Endothelial cell of umbilical vein (primary cell): ENCODE measurements around the gene DNAJC7. TPM values are rescaled to one million over a fixed set of nuclear protein-coding genes. Genes with fewer than 3 reads are reported as not detected.

Experiments
- BruUV-seq: library from RNA; stranded (reverse); fragments of 400-500 nt; replicated peaks from 2 replicates; lab custom pipeline; 2021; lab: Mats Ljungman, UMichigan
- CTCF ChIA-PET: fragments of 300-600, 350-600 bp; sonication (Branson Sonifier 250); formaldehyde crosslinking; loops from one replicate; lab custom pipeline; 2021; ENCODE audit warnings: antibody characterized with exemption, inconsistent platforms; lab: Charles Lee
- POLR2A ChIA-PET: fragments of 300-600, 350-600 bp; sonication (Branson Sonifier 250); formaldehyde crosslinking; loops from one replicate; lab custom pipeline; 2021; ENCODE audit warnings: antibody characterized with exemption, inconsistent platforms; lab: Charles Lee
- DNase-seq: peaks from one replicate; pipeline ENCODE4 v3.0.0-alpha.2; 2011; ENCODE audit warnings: low read depth, low spot score
- FAIRE-seq: peaks from 2 replicates; lab custom pipeline; 2011; peaks lifted over from hg19 to GRCh38; lab: Jason Lieb, UNC
- H2AFZ ChIP-seq: 2 replicates; pipeline ENCODE4 v1.6.0; 2012; ENCODE audit warnings: low read depth, low read length, control low read depth, inconsistent platforms
- H3K27ac ChIP-seq: 2 replicates; pipeline ENCODE4 v1.5.1; 2011; ENCODE audit warnings: low read depth, mild to moderate bottlenecking, control low read depth, low read length, moderate library complexity; ENCODE audit not compliant: insufficient read depth
- H3K27me3 ChIP-seq, 2 experiments: 2 replicates each; pipeline versions ENCODE4 v1.6.0 to v1.6.1; 2011; ENCODE audit warnings: low read length in 2 of 2, mixed read lengths in 1 of 2; ENCODE audit not compliant: control insufficient read depth in 2 of 2, insufficient read depth in 2 of 2
- H3K36me3 ChIP-seq, 2 experiments: 2 replicates in 1 of 2; 3 replicates in 1 of 2; pipeline ENCODE4 v1.5.1; 2011; ENCODE audit warnings: low read length in 2 of 2, mild to moderate bottlenecking in 1 of 2, moderate library complexity in 1 of 2; ENCODE audit not compliant: control insufficient read depth in 2 of 2, insufficient read depth in 2 of 2; ENCODE audit errors: extremely low read depth in 1 of 2
- H3K4me1 ChIP-seq: 3 replicates; pipeline ENCODE4 v1.5.1; 2011; ENCODE audit warnings: mild to moderate bottlenecking, low read length; ENCODE audit not compliant: control insufficient read depth, insufficient read depth; ENCODE audit errors: extremely low read depth
- H3K4me2 ChIP-seq: 2 replicates; pipeline ENCODE4 v1.6.1; 2011; ENCODE audit warnings: low read length, control low read depth, mixed read lengths; ENCODE audit not compliant: insufficient read depth
- H3K4me3 ChIP-seq, 3 experiments: fragments of 200-600 bp in 1 of 3; sonication (generic), shearing (Covaris generic) in 1 of 3; replicated peaks in 1 of 3; 2 replicates each; pipeline ENCODE4 v1.5.1; 2011 to 2016; ENCODE audit warnings: control low read depth in 3 of 3, low read length in 3 of 3, mild to moderate bottlenecking in 2 of 3, inconsistent platforms in 1 of 3, low read depth in 1 of 3, moderate library complexity in 1 of 3; ENCODE audit not compliant: insufficient read depth in 1 of 3
- H3K79me2 ChIP-seq: 2 replicates; pipeline ENCODE4 v1.6.0; 2012; ENCODE audit warnings: low read length, inconsistent platforms; ENCODE audit not compliant: control insufficient read depth, insufficient read depth
- H3K9ac ChIP-seq: replicated peaks from 2 replicates; pipeline ENCODE3; 2011; ENCODE audit warnings: low read length, control low read depth; ENCODE audit not compliant: insufficient read depth; ENCODE audit errors: extremely low read depth
- H3K9me1 ChIP-seq: replicated peaks from 3 replicates; pipeline ENCODE4 v1.6.0; 2011; ENCODE audit warnings: mild to moderate bottlenecking, low read length; ENCODE audit not compliant: control insufficient read depth, insufficient read depth; ENCODE audit errors: extremely low read depth
- H3K9me3 ChIP-seq: replicated peaks from 2 replicates; pipeline ENCODE4 v1.5.1; 2012; ENCODE audit warnings: low read length, inconsistent platforms; ENCODE audit not compliant: control insufficient read depth, insufficient read depth
- H4K20me1 ChIP-seq: replicated peaks from 2 replicates; pipeline ENCODE3; 2011; ENCODE audit warnings: mild to moderate bottlenecking, low read length; ENCODE audit not compliant: control insufficient read depth, insufficient read depth; ENCODE audit errors: extremely low read depth
- EZH2 ChIP-seq: IDR thresholded peaks from 2 replicates; pipeline ENCODE4 v1.6.1; 2012; ENCODE audit warnings: borderline replicate concordance, low read depth, mild to moderate bottlenecking, moderate library complexity, low read length, inconsistent platforms; ENCODE audit not compliant: severe bottlenecking
- FOS ChIP-seq: IDR thresholded peaks from 2 replicates; pipeline ENCODE4 v1.6.1; 2011; ENCODE audit warnings: mild to moderate bottlenecking, low read length, moderate library complexity, borderline replicate concordance; ENCODE audit not compliant: insufficient read depth
- GATA2 ChIP-seq: IDR thresholded peaks from 2 replicates; pipeline ENCODE4 v1.7.0; 2011; ENCODE audit warnings: low read depth, mild to moderate bottlenecking, moderate library complexity, mixed read lengths, low read length; ENCODE audit not compliant: insufficient read length, insufficient read depth
- JUN ChIP-seq: IDR thresholded peaks from 2 replicates; pipeline ENCODE4 v1.6.1; 2011; ENCODE audit warnings: borderline replicate concordance, low read depth; ENCODE audit not compliant: insufficient read length, insufficient read depth
- MYC ChIP-seq: IDR thresholded peaks from one replicate; pipeline ENCODE4 v1.6.1; 2011; ENCODE audit warnings: mild to moderate bottlenecking, low read depth, low read length
- POLR2A ChIP-seq: IDR thresholded peaks from 2 replicates; pipeline ENCODE4 v1.6.1; 2012; ENCODE audit warnings: low read depth, mild to moderate bottlenecking, control low read depth, low read length
- POLR2AphosphoS5 ChIP-seq: IDR thresholded peaks from 2 replicates; pipeline ENCODE4 v1.6.1; 2012; ENCODE audit warnings: low read depth, mild to moderate bottlenecking, control low read depth, low read length, moderate library complexity; ENCODE audit not compliant: insufficient read depth
- dilution Hi-C: fragments of 300-500 bp; cut with MboI; formaldehyde crosslinking; loops from one replicate; pipeline ENCODE4 v1.15.0; 2019; ENCODE audit warnings: low sequenced_read_pairs; ENCODE audit not compliant: extremely low pct_ligation_motif_present
- intact Hi-C: fragments of 100-400 bp; cut with micrococcal nuclease; formaldehyde crosslinking; loops from one replicate; pipeline ENCODE4 v1.10.0; 2022
- polyA plus RNA-seq, 4 experiments: library from polyadenylated mRNA; depleted of rRNA in 3 of 4; stranded (reverse) in 3 of 4; unstranded in 1 of 4; fragments of >200 nt; gene quantifications; 2 replicates each; pipeline versions ENCODE4 v1.2.1 to v1.2.3, GENCODE V29; 2011 to 2012; ENCODE audit warnings: missing spikeins in 1 of 4
- total RNA-seq: library from RNA; stranded (reverse); gene quantifications from 2 replicates; pipeline ENCODE4 v1.2.3, GENCODE V29; 2021
- TF ChIP-seq, protein P1 (sequence below), 2 donors: IDR thresholded peaks; 1 replicate in 1 of 2; 2 replicates in 1 of 2; pipeline ENCODE4 v1.5.1; 2011; ENCODE audit warnings: low read length in 2 of 2, mild to moderate bottlenecking in 2 of 2, moderate library complexity in 2 of 2, control low read depth in 1 of 2, inconsistent platforms in 1 of 2, low read depth in 1 of 2; ENCODE audit not compliant: insufficient read depth in 1 of 2; ENCODE audit errors: extremely low read depth in 1 of 2
- TF ChIP-seq, protein P2 (sequence below): IDR thresholded peaks from 2 replicates; pipeline ENCODE4 v1.6.1; 2011; ENCODE audit not compliant: insufficient read depth, insufficient read length

Gene DNAJC7
- total and polyA plus RNA-seq, 2 donors (not counting 3 experiments of a cell fraction or from before 2014, with no cell fraction given), result 19.8 to 111 TPM

DNA sequence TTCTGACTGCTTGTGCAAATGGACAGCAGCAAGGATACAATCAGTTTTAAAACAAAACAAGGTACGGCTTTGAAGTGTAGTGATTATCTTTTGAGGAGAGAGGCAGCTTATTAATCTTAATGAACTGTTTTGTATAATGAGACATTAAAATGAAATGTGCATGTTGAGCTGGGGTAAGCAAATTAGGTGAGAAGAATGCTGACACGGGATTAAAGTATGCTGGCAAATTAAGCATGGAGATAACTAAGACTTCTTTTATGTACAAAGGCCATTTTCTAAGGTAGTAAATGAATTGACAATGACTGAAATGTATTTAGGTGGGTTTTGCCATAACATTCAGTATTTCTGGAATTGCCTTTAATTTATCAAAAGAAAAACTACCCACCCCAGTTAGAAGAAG is 18.7 kb downstream of the DNAJC7 start:
- H4K20me1 ChIP-seq, result peaks cover 9% of the 10 kb centered on the region
- H3K36me3 ChIP-seq, result peaks cover 20 to 47% of the 10 kb centered on the region in 2 experiments
- no peaks in the 10 kb centered on the region for H3K27me3 ChIP-seq
- FAIRE-seq (no peak), DNase-seq (no peak)
- H3K9me1 ChIP-seq, result no peaks in the 10 kb centered on the region
- no peaks in the 10 kb centered on the region for H3K9me3 ChIP-seq
- no peak overlapping the region for H3K4me3 ChIP-seq
- dilution Hi-C loops (no loop called here), intact Hi-C loops (no loop called here)
- no peak overlapping the region for H3K27ac ChIP-seq
- H3K79me2 ChIP-seq, result peaks cover 31% of the 10 kb centered on the region
- H3K4me1 ChIP-seq, result peaks cover 15% of the 10 kb centered on the region
- ChIA-PET POLR2A (no interaction called here), CTCF (interaction anchor here (1.6 kb wide), 1 partner anchor 23 kb away, joined by 4 read pairs; no protein-coding TSS in a partner anchor)
- H3K9ac ChIP-seq, result no peak overlapping the region
- no peak overlapping the region for H2AFZ ChIP-seq
- no peak for TF ChIP-seq POLR2A
- TF ChIP-seq, protein P1, sequence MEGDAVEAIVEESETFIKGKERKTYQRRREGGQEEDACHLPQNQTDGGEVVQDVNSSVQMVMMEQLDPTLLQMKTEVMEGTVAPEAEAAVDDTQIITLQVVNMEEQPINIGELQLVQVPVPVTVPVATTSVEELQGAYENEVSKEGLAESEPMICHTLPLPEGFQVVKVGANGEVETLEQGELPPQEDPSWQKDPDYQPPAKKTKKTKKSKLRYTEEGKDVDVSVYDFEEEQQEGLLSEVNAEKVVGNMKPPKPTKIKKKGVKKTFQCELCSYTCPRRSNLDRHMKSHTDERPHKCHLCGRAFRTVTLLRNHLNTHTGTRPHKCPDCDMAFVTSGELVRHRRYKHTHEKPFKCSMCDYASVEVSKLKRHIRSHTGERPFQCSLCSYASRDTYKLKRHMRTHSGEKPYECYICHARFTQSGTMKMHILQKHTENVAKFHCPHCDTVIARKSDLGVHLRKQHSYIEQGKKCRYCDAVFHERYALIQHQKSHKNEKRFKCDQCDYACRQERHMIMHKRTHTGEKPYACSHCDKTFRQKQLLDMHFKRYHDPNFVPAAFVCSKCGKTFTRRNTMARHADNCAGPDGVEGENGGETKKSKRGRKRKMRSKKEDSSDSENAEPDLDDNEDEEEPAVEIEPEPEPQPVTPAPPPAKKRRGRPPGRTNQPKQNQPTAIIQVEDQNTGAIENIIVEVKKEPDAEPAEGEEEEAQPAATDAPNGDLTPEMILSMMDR (IDR thresholded peaks at IDR 0.05; ENCODE audit: extremely low read depth in 1 of 2, insufficient read depth in 1 of 2, low read depth in 1 of 2, low read length in 2 of 2), result no peak
- TF ChIP-seq FOS, result no peak
- no peak for TF ChIP-seq GATA2
- no peak for TF ChIP-seq EZH2
- TF ChIP-seq JUN, result no peak
- no peak for TF ChIP-seq POLR2AphosphoS5
- TF ChIP-seq, protein P2, sequence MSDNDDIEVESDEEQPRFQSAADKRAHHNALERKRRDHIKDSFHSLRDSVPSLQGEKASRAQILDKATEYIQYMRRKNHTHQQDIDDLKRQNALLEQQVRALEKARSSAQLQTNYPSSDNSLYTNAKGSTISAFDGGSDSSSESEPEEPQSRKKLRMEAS, result no peak
- no peak for TF ChIP-seq MYC
- BruUV-seq, result no TSS peak
- no peak overlapping the region for H3K4me2 ChIP-seq
